ENCODE results near the gene MOK.

MOK gene

DNA sequence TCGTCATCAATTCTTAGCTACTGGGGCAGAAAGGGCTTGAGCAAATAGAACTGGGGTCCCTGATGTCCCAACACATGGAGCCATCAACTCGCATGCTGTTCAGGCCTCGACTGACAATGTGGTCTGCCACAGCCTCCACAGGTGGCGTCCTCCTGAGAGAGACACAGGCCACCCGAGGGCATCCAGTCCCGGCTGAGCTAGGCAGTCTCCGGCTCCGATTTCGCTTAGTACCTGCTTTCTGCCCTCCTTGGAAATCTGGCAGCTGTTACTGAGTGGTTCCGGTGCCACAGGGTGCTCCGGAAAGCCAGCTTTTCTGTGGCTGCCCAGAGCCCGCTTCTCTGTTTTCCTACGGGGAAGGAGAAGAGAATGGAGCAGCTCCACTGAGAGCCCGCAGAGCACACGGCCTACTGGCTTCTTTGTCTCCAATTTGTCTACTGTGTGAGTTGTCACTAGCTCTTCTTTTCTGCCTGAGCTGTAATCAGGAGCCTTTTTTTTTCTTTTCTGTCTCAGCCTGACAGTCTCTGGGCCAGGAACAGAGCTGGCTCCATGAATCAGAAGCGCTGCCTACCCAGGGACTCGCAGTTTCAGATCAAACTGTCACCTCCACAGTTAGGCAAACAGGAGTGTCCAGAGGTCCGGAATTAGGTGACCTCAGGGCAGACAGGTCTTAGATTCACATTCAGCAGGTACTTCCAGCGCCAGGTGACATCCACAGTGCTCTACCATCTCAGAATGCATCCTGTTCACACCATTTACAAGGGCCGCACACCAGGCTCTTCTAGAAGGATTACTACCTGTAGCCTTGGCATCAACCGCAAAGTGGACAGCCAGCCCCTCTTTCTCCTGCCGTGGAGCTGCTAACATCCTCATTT lies 73.3 kb downstream of the MOK start:
- TF ChIP-seq EZH2phosphoT487 (IDR thresholded peaks at IDR 0.05; ENCODE audit: low read length) (no peak), EZH2 (optimal IDR thresholded peaks at IDR 0.05; ENCODE audit: low read depth, low read length) (no peak)
- TF ChIP-seq, protein P1, sequence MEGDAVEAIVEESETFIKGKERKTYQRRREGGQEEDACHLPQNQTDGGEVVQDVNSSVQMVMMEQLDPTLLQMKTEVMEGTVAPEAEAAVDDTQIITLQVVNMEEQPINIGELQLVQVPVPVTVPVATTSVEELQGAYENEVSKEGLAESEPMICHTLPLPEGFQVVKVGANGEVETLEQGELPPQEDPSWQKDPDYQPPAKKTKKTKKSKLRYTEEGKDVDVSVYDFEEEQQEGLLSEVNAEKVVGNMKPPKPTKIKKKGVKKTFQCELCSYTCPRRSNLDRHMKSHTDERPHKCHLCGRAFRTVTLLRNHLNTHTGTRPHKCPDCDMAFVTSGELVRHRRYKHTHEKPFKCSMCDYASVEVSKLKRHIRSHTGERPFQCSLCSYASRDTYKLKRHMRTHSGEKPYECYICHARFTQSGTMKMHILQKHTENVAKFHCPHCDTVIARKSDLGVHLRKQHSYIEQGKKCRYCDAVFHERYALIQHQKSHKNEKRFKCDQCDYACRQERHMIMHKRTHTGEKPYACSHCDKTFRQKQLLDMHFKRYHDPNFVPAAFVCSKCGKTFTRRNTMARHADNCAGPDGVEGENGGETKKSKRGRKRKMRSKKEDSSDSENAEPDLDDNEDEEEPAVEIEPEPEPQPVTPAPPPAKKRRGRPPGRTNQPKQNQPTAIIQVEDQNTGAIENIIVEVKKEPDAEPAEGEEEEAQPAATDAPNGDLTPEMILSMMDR (IDR thresholded peaks at IDR 0.05; ENCODE audit: low read length): no peak
- no peak overlapping the region for H3K9ac ChIP-seq (ENCODE audit: low read length)
- H3K4me3 ChIP-seq (ENCODE audit: low read length): no peak overlapping the region
- no peaks in the 10 kb centered on the region for H3K79me2 ChIP-seq (ENCODE audit: low read length)
- H2AFZ ChIP-seq (ENCODE audit: low read length): no peak overlapping the region
- no peak overlapping the region for H3K4me2 ChIP-seq (ENCODE audit: low read depth, low read length)
- DNase-seq: no peak
- H3K27ac ChIP-seq (ENCODE audit: low read length): no peak overlapping the region
- no peaks in the 10 kb centered on the region for H3K9me3 ChIP-seq (replicated peaks; ENCODE audit: insufficient read depth, low read length)
- no peaks in the 10 kb centered on the region for H4K20me1 ChIP-seq (ENCODE audit: insufficient read depth, low read length)
- H3K27me3 ChIP-seq (replicated peaks; ENCODE audit: insufficient read depth, low read length): no peaks in the 10 kb centered on the region
- H3K4me1 ChIP-seq (ENCODE audit: low read length): no peaks in the 10 kb centered on the region
- no peaks in the 10 kb centered on the region for H3K36me3 ChIP-seq (replicated peaks; ENCODE audit: insufficient read depth, low read length)
- no peaks in the 10 kb centered on the region for H3K9me2 ChIP-seq (replicated peaks; ENCODE audit: insufficient read depth, low read length)
- no peaks in the 10 kb centered on the region for H3F3A ChIP-seq (ENCODE audit: insufficient read depth, low read length)

DNA sequence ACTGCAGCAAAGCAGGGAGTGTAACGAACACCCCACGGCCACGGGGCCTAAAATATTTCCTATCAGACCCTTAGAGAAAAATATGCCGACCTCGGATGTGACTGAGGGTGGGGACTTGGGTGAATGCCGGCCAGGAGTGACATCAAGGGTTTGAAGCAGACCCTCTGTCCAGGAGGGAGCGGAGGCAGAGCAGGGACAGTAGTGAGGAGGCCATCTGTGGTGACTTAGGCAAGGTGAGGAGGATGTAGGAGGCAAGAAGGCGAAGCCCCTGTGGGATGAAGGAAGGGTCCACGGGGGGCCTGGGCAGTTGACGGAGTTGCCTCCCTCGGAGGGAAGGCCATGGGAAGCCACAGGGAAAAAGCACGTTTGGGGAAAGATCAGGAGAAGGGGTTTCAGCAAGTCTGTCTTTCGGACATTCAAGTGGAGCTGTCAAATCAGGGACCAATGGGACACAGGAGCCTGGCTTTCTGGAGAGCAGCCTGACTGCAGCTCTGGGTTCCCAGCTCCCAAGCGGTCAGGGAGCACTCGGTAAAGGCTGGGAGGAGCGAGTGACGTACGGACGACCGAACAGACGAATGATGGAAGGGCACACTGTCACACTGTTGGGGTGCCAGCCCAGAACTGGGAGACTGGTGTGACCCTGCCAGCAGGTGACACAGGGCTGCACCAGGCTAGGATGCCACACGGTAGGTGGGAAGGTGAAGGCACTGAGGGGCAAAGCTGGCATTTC lies 74.3 kb downstream of the MOK start:
- Histone ChIP-seq H3K27ac (ENCODE audit: low read length) (no peak overlapping the region), H3K79me2 (ENCODE audit: low read length) (no peaks in the 10 kb centered on the region), H3K4me2 (ENCODE audit: low read depth, low read length) (no peak overlapping the region), H3K27me3 (replicated peaks; ENCODE audit: insufficient read depth, low read length) (no peaks in the 10 kb centered on the region), H3K4me3 (ENCODE audit: low read length) (no peak overlapping the region), H3F3A (ENCODE audit: insufficient read depth, low read length) (no peaks in the 10 kb centered on the region), H2AFZ (ENCODE audit: low read length) (no peak overlapping the region), H3K4me1 (ENCODE audit: low read length) (no peaks in the 10 kb centered on the region), H3K9me2 (replicated peaks; ENCODE audit: insufficient read depth, low read length) (no peaks in the 10 kb centered on the region), H3K9me3 (replicated peaks; ENCODE audit: insufficient read depth, low read length) (no peaks in the 10 kb centered on the region), H3K36me3 (replicated peaks; ENCODE audit: insufficient read depth, low read length) (no peaks in the 10 kb centered on the region), H4K20me1 (ENCODE audit: insufficient read depth, low read length) (no peaks in the 10 kb centered on the region), H3K9ac (ENCODE audit: low read length) (no peak overlapping the region)
- TF ChIP-seq EZH2phosphoT487 (IDR thresholded peaks at IDR 0.05; ENCODE audit: low read length): no peak
- TF ChIP-seq EZH2 (optimal IDR thresholded peaks at IDR 0.05; ENCODE audit: low read depth, low read length): no peak
- TF ChIP-seq, protein P1 (IDR thresholded peaks at IDR 0.05; ENCODE audit: low read length): no peak
- DNase-seq: no peak

DNA sequence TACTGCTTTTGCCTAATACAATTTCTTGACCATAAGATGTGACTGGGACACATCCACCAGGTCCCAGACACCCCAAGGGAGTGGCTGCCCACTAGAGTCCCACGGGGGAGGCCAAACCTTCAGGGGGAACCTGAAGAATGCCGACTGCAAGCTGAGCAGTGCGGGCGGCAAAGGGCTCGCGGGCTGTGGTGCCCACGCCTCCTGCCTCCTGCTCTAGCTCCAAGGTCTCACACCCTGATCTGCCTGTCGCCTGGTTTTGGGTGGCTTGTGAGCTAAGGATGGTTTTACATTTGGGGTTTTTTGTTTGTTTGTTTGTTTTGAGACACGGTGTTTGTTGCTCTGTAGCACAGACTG lies 75.2 kb downstream of the MOK start:
- Histone ChIP-seq H3K9me2 (replicated peaks; ENCODE audit: insufficient read depth, low read length) (no peaks in the 10 kb centered on the region), H3K9me3 (replicated peaks; ENCODE audit: insufficient read depth, low read length) (no peaks in the 10 kb centered on the region), H3F3A (ENCODE audit: insufficient read depth, low read length) (no peaks in the 10 kb centered on the region), H3K4me1 (ENCODE audit: low read length) (no peaks in the 10 kb centered on the region), H4K20me1 (ENCODE audit: insufficient read depth, low read length) (no peaks in the 10 kb centered on the region), H3K27ac (ENCODE audit: low read length) (no peak overlapping the region), H3K4me2 (ENCODE audit: low read depth, low read length) (no peak overlapping the region), H3K4me3 (ENCODE audit: low read length) (no peak overlapping the region), H2AFZ (ENCODE audit: low read length) (no peak overlapping the region), H3K27me3 (replicated peaks; ENCODE audit: insufficient read depth, low read length) (no peaks in the 10 kb centered on the region), H3K79me2 (ENCODE audit: low read length) (no peaks in the 10 kb centered on the region), H3K36me3 (replicated peaks; ENCODE audit: insufficient read depth, low read length) (no peaks in the 10 kb centered on the region), H3K9ac (ENCODE audit: low read length) (no peak overlapping the region)
- no peak for TF ChIP-seq EZH2 (optimal IDR thresholded peaks at IDR 0.05; ENCODE audit: low read depth, low read length)
- no peak for TF ChIP-seq EZH2phosphoT487 (IDR thresholded peaks at IDR 0.05; ENCODE audit: low read length)
- TF ChIP-seq, protein P1 (IDR thresholded peaks at IDR 0.05; ENCODE audit: low read length): no peak
- DNase-seq: no peak

All from MM.1S (cell line).